GM18861 (cell line): Measurements from ENCODE around the gene CYFIP1.
A peak's percentile ranks its signal among the peaks of the same experiment; 100 is the strongest.

ENCODE experiments used
- ATAC-seq: cut with Tn5 transposase; IDR thresholded peaks from one replicate; pipeline ENCODE4 v1.9.1; 2021; ENCODE audit not compliant: unreplicated experiment

The CYFIP1 gene

DNA sequence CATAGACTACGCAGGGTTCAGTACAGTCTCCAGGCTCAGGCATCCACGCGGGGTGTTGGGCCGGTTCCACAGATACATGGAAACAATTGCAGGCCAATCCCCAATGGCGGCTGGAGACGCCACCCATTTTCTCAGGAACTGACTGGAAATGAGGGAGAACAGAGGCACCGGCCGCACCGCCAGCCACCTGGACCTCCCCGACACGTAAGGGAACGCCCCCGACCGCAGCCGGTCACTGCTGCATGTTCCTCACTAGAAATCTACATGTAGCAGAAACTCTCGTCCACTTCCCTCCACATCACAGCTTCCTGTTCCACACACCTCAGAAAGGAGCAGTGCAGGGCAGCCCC is 29.2 kb downstream of the CYFIP1 start:
- ATAC-seq = no peak

GRCh38 chr15:22950256-22950990 is 29.7 kb downstream of the CYFIP1 start:
- ATAC-seq = no peak

- peak; percentile 75 for ATAC-seq
Measured at GRCh38 chr15:22949074-22949547, 31.1 kb downstream of the CYFIP1 start.

GRCh38 chr15:22948056-22948455 is 32.1 kb downstream of the CYFIP1 start:
- no peak for ATAC-seq

- ATAC-seq = no peak
Measured at GRCh38 chr15:22947101-22948000, 32.8 kb downstream of the CYFIP1 start.

- no peak for ATAC-seq
Measured at GRCh38 chr15:22945071-22945470, 35.1 kb downstream of the CYFIP1 start.

DNA sequence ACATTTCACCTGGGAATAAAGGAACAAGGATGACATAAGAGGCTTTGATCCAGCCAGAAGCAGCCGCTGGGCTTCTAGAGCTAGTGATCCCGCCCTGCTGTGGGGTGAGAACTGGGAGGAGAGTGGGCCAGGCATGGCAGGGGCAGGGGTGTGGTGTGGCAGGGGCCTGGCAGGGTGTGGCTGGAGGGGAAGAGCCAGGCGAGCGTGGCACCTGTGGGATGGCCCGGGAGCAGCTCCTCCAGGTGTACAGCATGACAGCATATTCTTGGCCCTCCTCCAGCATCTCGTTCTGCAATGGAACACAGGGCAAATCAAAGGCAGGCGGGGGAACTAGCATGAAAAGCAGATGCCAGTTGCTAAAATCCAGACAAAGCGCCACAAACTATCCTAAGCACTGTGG is 35.5 kb downstream of the CYFIP1 start:
- no peak for ATAC-seq

- ATAC-seq = no peak
Measured at GRCh38 chr15:22942877-22943276, 37.3 kb downstream of the CYFIP1 start.

- ATAC-seq = no peak
Measured at GRCh38 chr15:22942306-22942855, 37.8 kb downstream of the CYFIP1 start.

- ATAC-seq = no peak
Measured at GRCh38 chr15:22941179-22941578, 39.0 kb downstream of the CYFIP1 start.

- no peak for ATAC-seq
Measured at GRCh38 chr15:22939652-22940061, 40.5 kb downstream of the CYFIP1 start.

DNA sequence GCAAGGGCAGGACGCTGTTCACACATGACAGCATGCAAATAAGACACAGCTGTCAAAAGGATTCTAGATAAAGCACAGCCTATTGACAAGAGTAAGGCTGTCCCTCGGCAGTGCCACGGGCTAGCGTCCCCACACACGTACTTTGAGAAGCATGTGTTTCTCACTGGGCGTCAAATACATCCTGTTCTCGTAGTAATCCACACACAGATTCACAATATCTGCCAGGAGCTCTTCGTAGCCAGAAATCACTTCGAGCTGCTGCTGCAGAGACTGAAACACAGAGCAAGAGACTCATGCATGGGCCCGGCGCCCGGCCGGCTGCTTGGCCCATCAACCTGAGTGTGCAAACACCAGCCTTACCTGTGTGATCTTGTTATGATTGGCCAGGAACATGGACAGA is 41.1 kb downstream of the CYFIP1 start:
- ATAC-seq = no peak

GRCh38 chr15:22936577-22937472 is 43.3 kb downstream of the CYFIP1 start:
- peak; percentile 78 for ATAC-seq

DNA sequence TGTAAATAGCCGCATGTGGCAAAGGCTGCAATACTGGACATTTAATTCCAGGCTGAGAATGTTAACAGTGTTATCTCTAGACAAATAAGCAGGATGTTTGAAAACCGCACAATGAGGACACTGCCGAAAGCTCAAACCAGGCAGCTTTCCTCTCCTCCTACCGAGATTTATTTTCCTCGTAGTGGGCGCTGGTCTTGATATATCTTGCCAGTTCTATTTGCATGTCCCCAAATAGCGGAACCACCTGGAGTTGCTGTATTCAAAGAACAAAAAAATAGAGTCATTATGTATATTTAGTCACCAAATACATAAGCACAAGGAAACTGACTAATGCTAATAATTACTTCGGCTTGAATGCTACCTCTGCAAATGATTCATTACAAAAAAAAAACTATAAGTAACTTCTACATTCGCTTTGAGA is 46.5 kb downstream of the CYFIP1 start:
- ATAC-seq = peak; percentile 38

GRCh38 chr15:22931784-22932536 is 48.2 kb downstream of the CYFIP1 start:
- ATAC-seq = no peak

GRCh38 chr15:22930782-22931484 is 49.2 kb downstream of the CYFIP1 start:
- ATAC-seq = no peak

GRCh38 chr15:22927761-22928160 is 52.4 kb downstream of the CYFIP1 start:
- no peak for ATAC-seq

DNA sequence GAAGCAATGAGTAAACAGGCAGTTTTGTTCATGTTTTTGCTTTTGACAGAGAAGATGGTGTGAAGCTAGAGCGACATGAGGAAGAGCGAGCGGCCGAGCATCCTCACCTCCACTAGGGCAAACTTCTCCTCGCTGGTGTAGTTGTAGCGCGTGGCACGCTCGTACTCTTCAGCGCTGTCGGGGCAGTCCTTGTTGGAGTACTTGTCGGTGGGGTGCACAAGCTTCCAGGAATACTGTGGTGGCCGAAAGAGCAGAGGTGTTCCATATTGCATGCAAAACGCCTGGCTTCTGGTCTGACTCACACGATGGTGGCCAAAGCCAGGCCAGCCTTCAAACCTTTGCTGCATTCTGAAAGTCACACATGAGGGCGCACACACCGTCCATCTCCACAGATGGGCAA is 54.3 kb downstream of the CYFIP1 start:
- no peak for ATAC-seq

GRCh38 chr15:22922003-22922402 is 58.2 kb downstream of the CYFIP1 start:
- ATAC-seq = no peak
